NCI-H1417 treated with DMSO at 0.1 percent for 48 hours (cell line): ENCODE results near the gene FAR2.

Source experiments
- DNase-seq: peaks from one replicate; lab custom pipeline; 2025; lab: John Stamatoyannopoulos, UW

FAR2 gene

GRCh38 chr12:29204521-29204920 lies 55.4 kb downstream of the FAR2 start:
- DNase-seq, result no peak

DNA sequence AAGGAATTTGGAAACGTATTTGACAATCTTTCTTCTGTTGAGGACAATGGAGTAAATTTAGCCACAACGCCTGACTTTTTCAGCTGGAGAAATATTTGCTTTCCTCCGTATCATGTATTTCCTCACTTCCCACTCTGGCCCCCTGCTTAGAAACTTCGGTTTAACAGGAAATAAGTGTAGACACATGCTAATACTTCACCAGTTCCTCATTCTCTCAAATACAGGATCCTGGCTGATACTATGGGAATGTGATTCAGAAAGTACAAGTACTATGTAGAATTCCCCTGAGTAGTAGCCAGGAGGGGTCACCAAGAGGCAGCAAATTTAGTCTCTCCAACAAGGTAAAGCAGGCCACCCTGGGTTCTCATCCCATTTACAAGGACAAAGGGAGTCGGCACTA lies 58.0 kb downstream of the FAR2 start:
- no peak for DNase-seq

- DNase-seq, result no peak
Measured at GRCh38 chr12:29208060-29208459, 59.0 kb downstream of the FAR2 start.

DNA sequence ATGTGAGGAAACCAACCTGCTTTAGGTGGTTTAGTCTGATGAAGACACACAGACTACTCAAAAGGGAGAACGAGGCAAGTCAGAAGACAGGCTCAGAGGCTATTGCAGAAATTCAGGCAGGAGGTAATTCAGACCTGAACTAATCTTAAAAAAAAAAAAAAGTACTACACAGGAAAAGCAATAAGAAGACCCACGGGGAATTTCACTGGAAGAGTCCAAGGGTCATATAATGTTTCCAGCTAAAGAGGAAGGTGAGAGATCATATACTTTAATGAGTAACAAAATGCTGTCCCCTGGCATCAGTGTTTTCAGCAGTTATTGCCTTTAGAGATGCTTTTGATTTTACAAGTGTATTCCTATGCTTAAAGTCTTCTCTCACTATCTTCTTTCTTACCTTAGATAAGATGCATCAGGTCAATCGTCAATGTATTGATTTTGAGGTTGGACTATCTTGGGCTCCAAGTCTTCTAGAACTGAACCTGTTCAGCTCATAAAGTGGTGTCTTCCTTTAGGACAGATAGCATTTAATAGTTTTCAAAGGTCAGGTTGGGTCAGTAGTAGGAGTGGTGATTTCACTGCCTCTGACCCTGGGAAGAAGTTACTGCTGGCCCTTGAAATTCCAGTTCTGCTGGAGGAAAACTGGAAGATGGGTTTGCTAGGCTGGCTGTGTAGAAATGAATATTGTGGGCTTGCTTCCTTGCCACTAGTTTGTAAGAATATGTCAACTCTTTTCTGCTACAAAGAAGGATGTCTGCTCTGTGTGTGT lies 60.0 kb downstream of the FAR2 start:
- no peak for DNase-seq

- DNase-seq, result no peak
Measured at GRCh38 chr12:29211696-29212095, 62.6 kb downstream of the FAR2 start.

DNA sequence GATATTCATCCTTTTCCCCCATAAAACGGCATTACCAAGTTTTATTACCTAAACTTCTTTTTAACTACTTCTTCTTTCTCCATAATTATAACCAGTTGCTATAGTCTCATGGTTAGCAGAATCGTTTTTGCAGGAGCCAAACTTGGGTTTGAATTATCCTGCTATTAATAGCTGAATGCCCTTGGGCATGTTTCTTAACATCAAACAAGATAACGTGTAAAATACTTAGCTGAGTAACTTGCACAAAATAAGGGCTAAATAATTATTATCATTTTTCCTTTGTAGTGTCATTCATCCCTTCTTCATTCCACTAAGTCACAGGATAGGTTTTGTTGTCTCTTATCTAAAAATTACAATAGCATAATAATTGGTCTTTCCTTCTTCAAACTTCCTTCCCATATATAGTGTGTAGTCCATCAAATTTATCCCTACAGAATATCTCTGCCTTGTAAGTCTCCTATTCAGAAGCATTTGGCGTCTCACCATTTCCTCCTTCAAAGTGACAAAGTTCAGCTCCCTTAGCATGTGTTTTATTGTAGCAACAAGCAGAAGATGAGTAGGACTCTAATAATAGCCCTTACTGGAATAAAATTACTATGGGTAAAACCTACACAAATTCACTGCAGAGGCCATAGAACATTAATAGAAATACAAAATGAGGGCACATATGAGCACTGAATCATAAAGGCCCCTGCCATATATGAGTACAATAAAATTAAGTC lies 63.8 kb downstream of the FAR2 start:
- DNase-seq, result no peak

GRCh38 chr12:29216266-29216665 lies 67.2 kb downstream of the FAR2 start:
- DNase-seq, result no peak

- no peak for DNase-seq
Measured at GRCh38 chr12:29216797-29217575, 67.9 kb downstream of the FAR2 start.

DNA sequence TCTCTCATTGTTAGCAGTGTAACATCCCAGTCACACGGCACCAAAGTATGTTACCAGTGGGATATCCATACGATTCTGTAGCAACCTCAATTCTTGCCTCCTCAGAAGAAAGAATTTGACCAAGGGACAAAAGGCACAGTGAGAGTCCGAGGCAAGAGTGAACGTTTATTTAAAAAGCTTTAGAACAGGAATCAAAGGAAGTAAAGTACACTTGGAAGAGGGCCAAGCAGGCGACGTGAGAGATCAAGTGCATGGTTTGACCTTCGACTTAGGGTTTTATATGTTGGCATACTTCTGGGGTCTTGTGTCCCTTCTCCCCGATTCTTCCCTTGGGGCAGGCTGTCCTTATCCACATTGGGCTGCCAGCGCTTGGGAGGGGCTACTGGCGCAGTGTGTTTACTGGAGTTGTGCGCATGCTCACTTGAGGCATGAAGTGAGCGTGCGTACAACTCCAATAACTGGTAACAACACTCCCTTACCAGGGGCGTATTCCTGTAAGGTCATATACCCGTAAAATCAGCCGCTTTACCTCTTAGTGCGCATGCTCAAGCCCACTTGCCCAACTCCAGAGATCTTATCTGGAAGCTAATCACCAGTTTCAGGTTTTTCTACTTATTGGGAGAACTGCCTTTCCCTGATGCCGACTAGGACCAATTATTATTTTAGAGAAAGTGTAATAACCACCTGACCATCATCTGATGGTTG lies 71.7 kb downstream of the FAR2 start:
- no peak for DNase-seq

GRCh38 chr12:29222200-29222599 lies 73.1 kb downstream of the FAR2 start:
- DNase-seq, result no peak

DNA sequence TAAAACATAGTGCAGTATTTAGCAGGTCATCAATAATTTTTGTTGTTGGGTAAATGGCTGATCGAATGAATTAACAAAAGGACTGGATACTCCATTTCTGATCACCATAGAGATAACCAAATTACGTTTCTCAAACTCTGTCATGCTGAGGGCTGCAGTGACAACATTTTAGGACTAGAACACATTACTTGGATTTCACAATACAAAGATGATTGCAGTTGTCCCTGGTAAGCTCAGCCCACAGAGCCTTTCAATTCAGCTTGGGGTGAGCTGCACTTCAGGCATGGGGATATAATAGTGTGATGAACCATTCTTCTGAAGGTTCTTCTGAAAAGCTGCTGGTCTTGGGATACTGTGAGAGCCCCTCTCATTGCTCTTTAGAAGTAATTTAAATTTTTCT lies 74.3 kb downstream of the FAR2 start:
- DNase-seq, result no peak

- no peak for DNase-seq
Measured at GRCh38 chr12:29223956-29224543, 75.0 kb downstream of the FAR2 start.

GRCh38 chr12:29224572-29224971 lies 75.5 kb downstream of the FAR2 start:
- no peak for DNase-seq

DNA sequence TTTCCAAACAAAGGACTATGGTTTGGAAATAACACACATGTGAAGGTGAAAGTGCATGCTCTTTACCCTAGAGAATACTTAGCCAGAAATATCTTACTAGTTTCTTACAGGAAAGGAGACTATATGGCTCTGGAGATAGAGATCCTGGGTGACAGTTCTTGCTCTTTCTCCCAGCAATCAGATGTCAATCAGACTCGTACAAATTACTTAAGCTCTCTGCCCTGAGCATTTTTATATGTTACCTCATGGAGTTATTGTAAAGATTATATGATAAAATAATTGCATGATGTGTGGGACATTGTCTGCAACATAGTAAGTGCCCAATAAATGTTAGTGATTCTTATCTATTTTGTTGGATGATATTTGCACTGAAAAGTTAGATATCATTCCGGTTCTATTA lies 76.8 kb downstream of the FAR2 start:
- no peak for DNase-seq

DNA sequence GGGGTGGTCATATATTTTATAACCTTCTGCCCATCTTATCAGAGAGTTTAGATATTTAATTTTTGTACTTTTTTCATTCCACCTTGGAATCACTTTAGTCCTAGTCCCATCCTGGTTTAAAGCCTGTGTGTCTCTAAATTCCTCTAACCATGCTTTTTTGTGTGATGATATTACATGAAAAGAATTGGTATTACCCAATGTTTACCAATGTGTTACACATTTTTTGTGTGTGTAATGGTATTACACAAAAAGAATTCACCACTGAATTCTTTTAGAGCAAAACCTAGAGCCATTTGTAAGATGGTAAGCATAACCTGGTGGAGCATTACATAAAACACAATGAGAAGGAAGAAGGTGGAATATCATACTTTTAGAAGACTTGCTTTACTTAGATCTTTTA lies 77.5 kb downstream of the FAR2 start:
- no peak for DNase-seq

- no peak for DNase-seq
Measured at GRCh38 chr12:29228474-29229157, 79.5 kb downstream of the FAR2 start.

GRCh38 chr12:29229158-29229505 lies 80.1 kb downstream of the FAR2 start:
- DNase-seq, result no peak

GRCh38 chr12:29229937-29230336 lies 80.9 kb downstream of the FAR2 start:
- no peak for DNase-seq

GRCh38 chr12:29230800-29231560 lies 81.9 kb downstream of the FAR2 start:
- DNase-seq, result no peak

GRCh38 chr12:29232086-29232485 lies 83.0 kb downstream of the FAR2 start:
- no peak for DNase-seq

- DNase-seq, result no peak
Measured at GRCh38 chr12:29234552-29234951, 85.5 kb downstream of the FAR2 start.
